ENCODE results near the gene ANO8. TPM values are rescaled to one million over a fixed set of nuclear protein-coding genes. Genes with fewer than 3 reads are reported as not detected.

ANO8 gene
- total and polyA plus RNA-seq, 2 donors (not counting 1 experiment from before 2014, with no cell fraction given): 1.1 to 5.9 TPM

Other genes starting within 250 kb of the ANO8 start
- gene USE1, start 119.5 kb downstream of the ANO8 start, total RNA-seq: 23.8 and 26.5 TPM in 2 replicates
- 25.8 and 27.1 TPM in 2 replicates for gene USE1, start 119.5 kb downstream of the ANO8 start, polyA plus RNA-seq
- gene OCEL1, start 108.6 kb downstream of the ANO8 start, total RNA-seq: 2.6 and 4.6 TPM in 2 replicates
- gene OCEL1, start 108.6 kb downstream of the ANO8 start, polyA plus RNA-seq: 4.5 and 8.8 TPM in 2 replicates
- 37.0 and 42.4 TPM in 2 replicates for gene NR2F6, start 88.9 kb downstream of the ANO8 start, total RNA-seq
- gene NR2F6, start 88.9 kb downstream of the ANO8 start, polyA plus RNA-seq: 9.6 and 10.4 TPM in 2 replicates
- under 0.01 TPM in 1 of 2 replicates, not detected in the other for gene USHBP1, start 70.1 kb downstream of the ANO8 start, total RNA-seq
- not detected in 2 replicates for gene USHBP1, start 70.1 kb downstream of the ANO8 start, polyA plus RNA-seq
- gene BABAM1, start 67.4 kb downstream of the ANO8 start, total RNA-seq: 74.3 and 79.4 TPM in 2 replicates
- gene BABAM1, start 67.4 kb downstream of the ANO8 start, polyA plus RNA-seq: 68.8 and 81.2 TPM in 2 replicates
- 0.17 and 0.26 TPM in 2 replicates for gene ANKLE1, start 53.0 kb downstream of the ANO8 start, total RNA-seq
- 0.08 and 0.29 TPM in 2 replicates for gene ANKLE1, start 53.0 kb downstream of the ANO8 start, polyA plus RNA-seq
- 10.3 and 16.8 TPM in 2 replicates for gene ABHD8, start 31.4 kb downstream of the ANO8 start, total RNA-seq
- 3.9 and 4.8 TPM in 2 replicates for gene ABHD8, start 31.4 kb downstream of the ANO8 start, polyA plus RNA-seq
- 44.8 and 48.3 TPM in 2 replicates for gene MRPL34, start 29.0 kb downstream of the ANO8 start, total RNA-seq
- gene MRPL34, start 29.0 kb downstream of the ANO8 start, polyA plus RNA-seq: 27.5 and 38.8 TPM in 2 replicates
- 8.0 and 17.7 TPM in 2 replicates for gene DDA1, start 25.3 kb downstream of the ANO8 start, total RNA-seq
- 42.6 and 63.9 TPM in 2 replicates for gene DDA1, start 25.3 kb downstream of the ANO8 start, polyA plus RNA-seq
- gene GTPBP3, start 2.7 kb upstream of the ANO8 start, total RNA-seq: 11.1 and 17.2 TPM in 2 replicates
- 3.7 and 5.4 TPM in 2 replicates for gene GTPBP3, start 2.7 kb upstream of the ANO8 start, polyA plus RNA-seq
- gene PLVAP, start 42.5 kb upstream of the ANO8 start, total RNA-seq: not detected in 2 replicates
- gene PLVAP, start 42.5 kb upstream of the ANO8 start, polyA plus RNA-seq: not detected in 2 replicates
- gene CCDC194, start 59.3 kb upstream of the ANO8 start, total RNA-seq: not detected in 2 replicates
- gene CCDC194, start 59.3 kb upstream of the ANO8 start, polyA plus RNA-seq: not detected in 2 replicates
- 4.3 and 4.6 TPM in 2 replicates for gene BST2, start 70.8 kb upstream of the ANO8 start, total RNA-seq
- 2.4 and 5.6 TPM in 2 replicates for gene BST2, start 70.8 kb upstream of the ANO8 start, polyA plus RNA-seq
- gene MVB12A, start 85.2 kb upstream of the ANO8 start, total RNA-seq: 28.0 and 34.7 TPM in 2 replicates
- 24.8 and 26.3 TPM in 2 replicates for gene MVB12A, start 85.2 kb upstream of the ANO8 start, polyA plus RNA-seq
- under 0.01 and 0.17 TPM in 2 replicates for gene TMEM221, start 113.8 kb upstream of the ANO8 start, total RNA-seq
- gene TMEM221, start 113.8 kb upstream of the ANO8 start, polyA plus RNA-seq: not detected in 2 replicates
- gene NXNL1, start 126.1 kb upstream of the ANO8 start, total RNA-seq: not detected in 2 replicates
- not detected in 2 replicates for gene NXNL1, start 126.1 kb upstream of the ANO8 start, polyA plus RNA-seq
- 20.0 and 25.3 TPM in 2 replicates for gene SLC27A1, start 135.7 kb upstream of the ANO8 start, total RNA-seq
- 3.6 and 4.0 TPM in 2 replicates for gene SLC27A1, start 135.7 kb upstream of the ANO8 start, polyA plus RNA-seq
- gene PGLS, start 176.8 kb upstream of the ANO8 start, total RNA-seq: 52.8 and 67.3 TPM in 2 replicates
- 24.0 and 25.9 TPM in 2 replicates for gene PGLS, start 176.8 kb upstream of the ANO8 start, polyA plus RNA-seq
- 58.6 and 96.9 TPM in 2 replicates for gene COLGALT1, start 220.8 kb upstream of the ANO8 start, total RNA-seq
- 103 and 108 TPM in 2 replicates for gene COLGALT1, start 220.8 kb upstream of the ANO8 start, polyA plus RNA-seq